CD4-positive, alpha-beta T cell treated with Interleukin-17A for 4 hours (primary cell): Measurements from ENCODE around the gene SMC3.

ENCODE experiments used
- DNase-seq: peaks from one replicate; pipeline ENCODE4 v3.0.0-alpha.2; 2020; ENCODE audit warnings: mixed read lengths

SMC3 gene

DNA sequence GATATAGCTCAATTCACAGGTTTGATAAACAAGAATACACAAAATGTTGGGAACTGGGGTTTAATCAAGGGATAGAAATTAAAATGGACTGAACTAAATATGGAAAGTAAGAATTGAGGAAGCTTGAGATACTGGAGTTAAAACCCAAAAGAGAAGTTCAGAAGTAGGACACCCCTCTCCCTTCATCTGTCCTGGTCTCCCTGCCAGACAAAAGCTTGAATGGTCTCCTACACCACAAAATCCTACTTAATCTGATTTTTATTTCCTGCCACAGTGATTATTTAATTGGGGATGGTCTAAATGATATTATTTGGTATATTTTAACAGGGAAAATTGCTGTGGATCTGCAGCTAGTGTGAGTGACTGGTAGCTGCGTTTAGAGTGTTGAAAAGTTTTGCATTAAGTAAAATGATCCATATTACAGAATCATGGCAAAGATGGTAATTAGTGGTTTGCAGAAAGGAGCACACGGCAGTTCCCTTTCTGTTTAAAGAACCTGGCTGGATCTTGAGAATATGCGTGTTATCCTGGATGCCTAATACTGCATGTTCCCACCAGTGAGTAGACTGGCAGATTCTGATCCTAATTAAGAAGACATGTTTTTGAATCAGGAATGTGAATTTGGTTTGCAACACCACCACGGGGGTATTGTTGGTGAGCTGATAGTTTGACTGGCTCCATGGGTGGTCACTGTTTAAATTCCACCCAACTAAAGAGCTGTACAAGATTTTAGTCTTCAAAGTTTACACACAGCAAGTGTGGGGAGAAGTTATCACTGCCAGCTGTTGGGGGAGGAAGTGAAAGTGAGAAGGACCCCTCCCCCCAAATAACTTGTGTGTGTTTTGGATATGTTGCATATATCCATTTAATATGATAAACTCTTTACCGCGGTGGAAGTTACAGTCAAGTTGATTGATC lies 82.1 kb downstream of the SMC3 start:
- DNase-seq: no peak

DNA sequence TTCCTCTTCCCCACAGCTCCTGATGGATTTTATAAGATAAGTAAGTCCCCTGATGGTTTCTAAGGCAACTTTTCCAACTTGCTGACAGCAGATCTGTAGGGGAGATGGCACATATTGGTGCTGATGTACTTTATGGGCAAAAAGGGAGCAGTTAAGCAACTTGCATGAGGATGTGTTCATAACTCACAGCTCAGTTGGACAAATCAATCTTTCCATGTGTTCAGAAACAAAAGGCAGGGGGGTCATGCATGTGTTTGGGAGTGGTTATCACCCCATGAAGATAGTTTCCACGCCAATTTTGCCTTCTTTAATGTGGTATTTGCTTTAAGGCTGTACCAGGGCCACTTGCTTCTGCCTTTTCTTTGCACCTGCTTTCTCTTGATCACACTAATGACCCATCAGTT lies 82.8 kb downstream of the SMC3 start:
- no peak for DNase-seq

DNA sequence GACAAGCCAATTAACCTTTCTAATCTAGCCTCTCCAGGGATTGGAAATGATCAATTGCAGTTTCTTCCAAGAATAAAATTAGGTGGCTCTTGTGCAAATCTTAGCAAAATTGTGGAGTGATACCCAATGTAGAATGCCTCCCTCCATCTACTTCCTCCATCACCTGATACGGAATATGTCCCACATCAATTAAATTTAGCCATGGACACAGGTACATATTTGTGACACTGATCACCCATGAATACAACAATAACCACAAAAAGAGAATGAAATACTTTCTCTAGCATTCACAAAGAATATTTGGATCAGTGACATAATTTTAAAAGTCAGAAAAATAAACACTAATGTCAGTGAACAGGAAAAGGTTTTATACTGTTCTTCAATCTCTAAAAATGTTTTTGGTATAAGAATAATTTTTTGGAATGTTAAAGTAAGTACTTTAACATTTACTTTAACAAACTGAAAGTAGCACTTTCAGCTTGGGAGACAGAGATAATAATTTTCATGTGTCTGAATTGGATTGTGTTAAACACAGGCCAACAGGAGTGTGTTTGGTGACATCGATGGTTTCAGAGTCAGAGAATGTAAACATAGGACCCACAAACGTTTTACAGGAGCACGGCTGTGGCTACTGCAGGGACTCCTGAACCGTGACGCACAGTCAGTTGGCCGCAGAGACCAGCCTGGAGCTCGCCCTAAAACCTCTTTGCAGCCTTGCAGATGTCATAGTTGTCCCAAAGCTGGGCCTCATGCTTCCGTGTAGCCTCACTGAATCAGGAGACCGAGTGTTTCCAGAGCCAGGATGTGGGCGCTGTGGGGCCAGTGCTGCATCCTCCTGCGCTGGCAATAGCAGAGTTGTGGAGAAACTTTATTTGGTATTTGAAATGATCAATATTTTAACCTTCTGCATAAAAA lies 83.8 kb downstream of the SMC3 start:
- DNase-seq: peak; percentile 29

DNA sequence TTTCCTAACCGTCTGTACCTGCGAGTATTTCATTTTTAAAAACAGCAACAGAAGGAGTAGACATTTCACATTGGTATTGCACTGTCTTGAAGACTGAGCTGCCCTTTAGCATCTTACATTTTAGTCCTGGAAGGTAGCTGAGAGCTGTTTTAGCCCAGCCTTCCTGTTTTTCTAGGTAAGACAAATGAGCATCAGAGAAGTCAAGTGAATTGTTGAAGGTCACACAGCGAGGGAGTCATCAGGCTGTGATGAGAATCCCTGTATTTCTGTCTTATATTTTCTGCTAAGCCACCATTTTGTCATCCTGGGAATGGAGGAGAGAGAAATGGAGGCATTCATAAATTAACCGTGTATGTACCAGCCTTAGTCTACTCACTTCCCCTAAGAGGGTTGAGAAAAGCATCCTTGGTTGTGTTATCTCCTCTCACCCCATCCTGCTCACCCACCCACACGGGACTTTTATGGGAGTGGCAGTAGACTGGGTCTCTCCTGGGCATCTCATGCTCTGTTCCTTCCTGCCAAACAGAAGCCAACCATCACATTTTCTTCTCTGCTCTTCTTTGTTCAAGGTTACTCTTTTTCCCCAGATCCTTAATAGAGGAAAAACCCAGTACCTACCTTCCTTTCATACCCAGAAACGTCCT lies 85.1 kb downstream of the SMC3 start:
- DNase-seq: no peak
